Kidney tubule cell (primary cell): Measurements from ENCODE around the gene PMIS2.
A peak's percentile ranks its signal among the peaks of the same experiment; 100 is the strongest.

Experiments
- DNase-seq: peaks from one replicate; pipeline ENCODE4 v3.0.0-alpha.2; 2018; ENCODE audit warnings: low spot score

Gene PMIS2

DNA sequence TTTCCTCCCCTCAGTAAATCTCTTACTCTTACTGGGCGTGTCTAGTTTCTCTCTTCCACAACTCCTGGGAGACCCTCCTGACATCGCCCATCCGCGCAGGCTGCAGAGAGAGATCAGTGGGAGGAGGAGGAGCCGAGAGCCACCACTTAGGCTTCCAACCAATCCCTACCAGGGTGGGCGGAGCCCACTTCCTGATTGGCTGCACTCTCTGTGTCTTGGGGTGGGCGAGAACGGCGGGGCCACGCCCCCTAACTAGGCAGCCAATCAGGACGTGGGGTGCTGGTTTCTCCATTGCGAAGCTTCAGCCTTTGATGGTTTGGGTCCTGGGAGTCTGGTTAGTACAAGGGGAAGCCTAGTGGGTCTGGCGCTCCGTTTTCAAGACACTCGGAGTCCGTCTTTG, at the start of gene PMIS2:
TSS of gene PMIS2 (plus strand) at position 326 of the 400 bp plus-strand sequence. CDS start 87 bp downstream, outside the sequence.
- DNase-seq, result no peak

DNA sequence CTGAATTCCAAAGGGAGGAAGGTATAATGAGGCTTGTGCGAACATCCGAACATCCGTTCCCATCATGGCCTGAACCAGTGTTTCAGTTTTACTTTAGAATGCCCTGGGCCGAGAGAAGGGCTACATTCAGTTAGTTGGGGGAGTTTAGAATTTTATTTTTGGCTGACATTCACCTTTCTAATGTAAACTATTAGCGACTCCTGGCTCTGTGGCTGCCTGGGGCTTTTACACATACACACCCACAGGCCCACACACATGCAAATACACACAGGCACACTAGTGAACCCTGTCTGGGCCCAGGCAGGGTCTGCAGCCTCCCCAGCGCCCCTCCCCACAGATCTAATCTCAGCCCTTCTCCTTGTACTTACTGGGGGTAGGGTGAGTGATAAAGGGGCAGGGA, 46.7 kb upstream of the PMIS2 start:
- no peak for DNase-seq

DNA sequence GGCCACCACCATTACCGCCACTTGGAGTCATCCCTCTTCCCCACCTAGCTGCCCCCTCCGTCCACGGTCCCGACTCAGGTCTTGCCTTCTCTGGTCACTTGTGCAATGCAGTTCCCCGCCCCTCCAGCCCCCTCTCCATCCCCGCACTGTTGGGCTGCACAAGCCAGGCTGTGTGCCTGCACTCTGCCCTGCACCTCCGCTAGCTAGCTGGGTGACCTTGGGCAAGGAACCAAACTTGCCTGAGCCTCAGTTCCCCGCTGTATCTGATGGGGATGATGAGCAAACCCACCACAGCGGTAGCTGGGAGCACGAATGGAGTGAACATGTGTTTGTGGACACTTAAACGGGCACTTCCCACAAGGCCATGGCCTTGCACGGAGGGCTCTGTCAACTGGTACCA, 46.1 kb upstream of the PMIS2 start:
- no peak for DNase-seq

DNA sequence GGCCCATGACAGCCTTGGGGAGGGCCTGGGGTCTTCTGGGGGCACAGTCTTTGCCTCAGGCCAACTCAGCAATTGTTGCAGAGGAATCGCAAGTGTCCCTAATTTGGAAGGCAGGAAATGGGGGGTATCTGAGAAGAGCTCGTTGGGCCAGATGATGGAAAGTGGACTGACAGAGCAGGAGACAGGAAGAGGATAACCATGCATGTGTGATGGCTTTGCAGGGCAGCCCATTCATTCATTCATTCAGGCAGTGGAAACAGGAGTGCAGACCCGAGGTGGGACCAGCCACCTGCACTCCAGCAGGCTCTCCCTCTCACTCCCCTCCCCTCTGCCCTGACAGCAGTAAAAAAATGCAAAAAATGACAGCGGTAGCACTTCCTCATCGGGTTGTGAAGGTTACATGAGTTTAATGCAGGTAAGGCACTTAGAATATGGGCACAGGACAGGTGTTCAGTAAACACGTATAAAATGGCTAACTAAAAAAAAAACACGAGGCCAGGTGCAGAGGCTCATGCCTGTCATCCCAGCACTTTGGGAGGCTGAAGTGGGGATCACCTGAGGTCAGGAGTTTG, 45.5 kb upstream of the PMIS2 start:
- no peak for DNase-seq

DNA sequence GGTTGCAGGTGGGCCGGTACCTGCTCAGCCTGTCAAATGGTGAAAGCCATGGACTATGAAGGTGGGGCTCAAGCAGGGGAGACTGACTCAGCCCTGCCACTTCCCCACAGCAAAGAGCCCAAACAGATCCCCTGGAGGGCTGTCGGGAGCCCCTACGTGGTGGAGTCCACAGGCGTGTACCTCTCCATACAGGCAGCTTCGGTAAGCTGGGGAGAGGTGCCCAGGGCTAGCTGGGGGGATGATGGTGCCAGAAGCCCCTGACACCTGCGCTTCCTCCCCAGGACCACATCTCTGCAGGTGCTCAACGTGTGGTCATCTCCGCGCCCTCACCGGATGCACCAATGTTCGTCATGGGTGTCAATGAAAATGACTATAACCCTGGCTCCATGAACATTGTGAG, 43.8 kb upstream of the PMIS2 start:
- no peak for DNase-seq

DNA sequence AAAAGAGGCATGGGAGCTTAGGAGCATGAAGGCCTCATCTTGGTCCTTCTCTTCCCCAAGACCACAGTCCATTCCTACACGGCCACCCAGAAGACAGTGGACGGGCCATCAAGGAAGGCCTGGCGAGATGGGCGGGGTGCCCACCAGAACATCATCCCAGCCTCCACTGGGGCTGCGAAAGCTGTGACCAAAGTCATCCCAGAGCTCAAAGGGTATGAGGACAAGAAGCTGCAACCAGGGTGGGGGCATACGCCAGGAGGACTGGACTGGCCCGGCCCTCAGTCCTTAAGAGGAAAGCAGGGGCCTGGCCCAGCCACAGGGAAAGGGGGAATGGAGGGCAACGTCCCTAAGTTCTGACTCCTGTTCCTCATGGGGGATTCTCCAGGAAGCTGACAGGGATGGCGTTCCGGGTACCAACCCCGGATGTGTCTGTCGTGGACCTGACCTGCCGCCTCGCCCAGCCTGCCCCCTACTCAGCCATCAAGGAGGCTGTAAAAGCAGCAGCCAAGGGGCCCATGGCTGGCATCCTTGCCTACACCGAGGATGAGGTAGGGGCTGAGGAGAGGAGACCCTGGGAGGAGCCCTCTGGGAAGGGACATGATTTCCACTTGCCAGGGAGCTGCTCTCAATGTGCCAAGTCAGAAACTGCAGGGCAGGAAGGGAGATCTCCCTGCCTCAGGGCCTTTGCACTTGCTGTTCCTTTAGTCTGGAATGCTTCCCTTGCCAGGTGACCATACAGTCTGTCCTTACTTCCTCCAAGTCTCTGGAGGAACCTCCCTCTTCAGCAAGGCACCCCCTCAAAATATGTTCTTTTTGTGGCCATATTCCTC, 42.5 kb upstream of the PMIS2 start:
- no peak for DNase-seq

DNA sequence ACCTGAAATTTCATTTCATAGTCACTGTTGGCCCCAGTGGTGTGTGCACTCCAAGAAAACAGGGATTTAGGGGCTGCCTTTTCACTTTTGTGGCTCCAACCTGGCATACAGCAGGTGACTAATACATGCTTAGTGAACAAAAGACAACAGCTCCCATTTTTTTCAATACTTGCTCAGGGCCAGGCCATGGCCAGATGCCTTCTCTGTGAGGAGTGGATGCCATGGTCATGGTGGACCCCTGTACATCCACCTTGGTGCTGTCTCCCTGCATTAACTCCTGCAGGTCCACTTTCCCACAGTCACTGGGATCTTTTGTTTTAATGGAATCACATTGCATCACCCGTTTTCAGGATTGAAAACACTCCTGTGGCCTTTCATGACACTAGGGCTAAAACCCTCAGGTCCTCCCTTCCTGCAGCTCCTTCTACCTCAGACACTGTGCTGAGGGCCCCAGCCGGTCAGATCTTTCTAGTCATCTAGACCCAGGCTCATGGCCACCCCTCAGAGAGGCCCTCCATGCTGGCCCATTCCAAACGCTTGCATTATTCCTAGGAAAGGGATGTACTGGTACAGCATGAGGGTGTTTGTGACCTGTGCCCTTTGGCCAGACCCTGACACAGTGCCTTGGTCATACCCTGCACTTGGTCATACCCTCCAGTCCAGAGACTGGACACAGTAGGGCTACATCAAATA, 41.7 kb upstream of the PMIS2 start:
- DNase-seq, result no peak

DNA sequence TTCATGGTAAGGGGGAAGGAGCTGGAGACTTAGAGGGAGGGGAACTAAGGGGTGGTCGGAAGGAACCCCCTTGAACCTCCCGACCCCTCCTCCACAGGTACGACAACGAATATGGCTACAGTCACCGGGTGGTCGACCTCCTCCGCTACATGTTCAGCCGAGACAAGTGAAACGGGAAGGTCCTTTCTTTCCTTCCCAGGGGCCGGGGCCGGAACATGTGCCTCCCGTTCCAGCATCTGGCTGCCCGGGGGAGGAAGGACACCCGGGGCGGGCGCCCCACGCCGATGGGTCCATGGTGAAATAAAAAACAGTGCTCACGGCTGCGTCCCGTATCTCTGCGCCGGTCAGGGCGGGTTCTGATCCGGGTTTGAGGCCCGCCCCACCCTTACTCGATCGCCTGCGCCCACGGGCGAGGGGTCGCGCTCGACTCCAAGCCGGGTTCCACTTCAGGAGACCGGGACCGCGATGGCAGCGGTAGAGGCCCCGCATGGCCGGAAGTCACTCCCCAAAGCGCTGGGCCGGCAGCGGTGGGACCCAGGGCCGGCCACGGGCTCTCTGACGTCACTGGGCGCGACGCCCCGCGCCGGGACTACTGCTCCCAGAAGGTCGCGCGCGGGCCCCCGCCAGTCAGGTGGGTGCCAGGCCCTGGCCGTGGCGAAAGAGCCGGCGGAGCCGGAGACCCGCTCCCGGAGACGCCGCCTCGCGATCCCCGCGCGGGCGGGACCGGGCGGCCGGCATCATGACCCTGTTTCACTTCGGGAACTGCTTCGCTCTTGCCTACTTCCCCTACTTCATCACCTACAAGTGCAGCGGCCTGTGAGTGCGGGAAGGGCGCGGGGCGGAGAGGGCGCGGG, 40.7 kb upstream of the PMIS2 start, which contains the start of gene TMEM147:
TSS of gene TMEM147 (plus strand) at position 626 of the 854 bp plus-strand sequence. CDS start at position 740, 114 bp downstream.
- peak; percentile 88 for DNase-seq

DNA sequence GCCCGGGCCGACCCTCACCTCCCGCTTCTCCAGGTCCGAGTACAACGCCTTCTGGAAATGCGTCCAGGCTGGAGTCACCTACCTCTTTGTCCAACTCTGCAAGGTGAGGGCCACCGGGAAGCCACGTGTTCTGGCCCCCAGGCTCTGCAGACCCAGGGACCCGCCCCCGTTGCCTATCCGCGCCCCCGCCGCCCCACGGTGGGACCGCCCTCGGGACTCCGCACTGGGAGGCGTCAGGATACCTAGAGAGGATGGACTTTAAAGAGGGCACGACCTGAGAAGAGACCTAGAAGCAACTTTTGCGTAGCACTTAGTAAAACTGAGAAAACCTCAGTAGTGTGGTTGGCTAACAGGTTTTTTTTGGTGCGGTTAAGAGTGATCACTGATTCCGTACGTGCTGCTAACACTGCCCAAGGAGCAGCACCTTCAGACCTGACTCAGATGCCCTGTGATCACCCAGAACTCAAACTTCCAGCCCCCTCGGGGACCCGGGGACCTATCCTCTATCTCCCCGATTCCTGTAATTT, 40.1 kb upstream of the PMIS2 start:
- peak; percentile 50 for DNase-seq

DNA sequence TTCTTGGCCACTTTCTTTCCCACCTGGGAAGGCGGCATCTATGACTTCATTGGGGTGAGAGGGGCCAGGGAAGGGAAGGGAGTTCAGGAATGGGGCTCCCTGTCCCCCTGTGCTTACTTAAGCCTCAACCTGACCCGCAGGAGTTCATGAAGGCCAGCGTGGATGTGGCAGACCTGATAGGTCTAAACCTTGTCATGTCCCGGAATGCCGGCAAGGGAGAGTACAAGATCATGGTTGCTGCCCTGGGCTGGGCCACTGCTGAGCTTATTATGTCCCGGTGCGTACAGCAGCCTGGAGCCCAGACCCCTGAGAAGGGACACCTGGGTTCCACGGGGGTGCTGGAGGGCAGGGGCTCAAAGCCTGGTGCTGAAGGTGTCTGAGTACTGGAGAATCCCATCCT, 39.4 kb upstream of the PMIS2 start:
- DNase-seq, result no peak

DNA sequence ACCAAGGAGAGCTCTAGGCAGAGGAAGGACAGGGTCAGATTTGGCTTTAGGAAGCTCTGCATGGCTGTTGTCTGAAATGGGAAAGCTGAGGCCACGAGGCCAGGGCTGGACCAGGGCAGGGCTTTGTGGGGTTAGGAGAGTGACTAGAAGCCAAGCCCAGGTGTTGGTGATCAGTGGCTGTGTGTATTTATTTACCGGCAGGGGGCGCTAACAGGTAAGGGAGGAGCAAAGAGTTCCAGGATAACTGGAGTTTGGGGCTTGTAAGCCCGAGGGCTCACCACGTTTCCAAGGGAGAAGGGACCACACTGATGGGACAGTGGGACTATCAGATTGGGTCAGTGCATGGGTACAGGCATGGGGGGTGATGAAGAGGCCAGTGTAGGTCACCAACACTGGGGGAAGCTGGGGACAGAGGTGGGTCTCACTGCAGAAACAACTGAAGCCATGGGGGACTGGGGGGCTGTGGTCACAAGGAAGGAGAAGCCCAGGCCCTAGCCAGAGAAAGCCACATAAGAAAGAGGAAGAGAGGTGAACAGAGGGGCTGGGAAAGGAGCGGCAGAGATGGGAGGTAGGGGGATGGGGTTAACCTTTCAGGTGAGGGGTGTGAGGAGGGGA, 36.7 kb upstream of the PMIS2 start:
- DNase-seq, result peak; percentile 80

DNA sequence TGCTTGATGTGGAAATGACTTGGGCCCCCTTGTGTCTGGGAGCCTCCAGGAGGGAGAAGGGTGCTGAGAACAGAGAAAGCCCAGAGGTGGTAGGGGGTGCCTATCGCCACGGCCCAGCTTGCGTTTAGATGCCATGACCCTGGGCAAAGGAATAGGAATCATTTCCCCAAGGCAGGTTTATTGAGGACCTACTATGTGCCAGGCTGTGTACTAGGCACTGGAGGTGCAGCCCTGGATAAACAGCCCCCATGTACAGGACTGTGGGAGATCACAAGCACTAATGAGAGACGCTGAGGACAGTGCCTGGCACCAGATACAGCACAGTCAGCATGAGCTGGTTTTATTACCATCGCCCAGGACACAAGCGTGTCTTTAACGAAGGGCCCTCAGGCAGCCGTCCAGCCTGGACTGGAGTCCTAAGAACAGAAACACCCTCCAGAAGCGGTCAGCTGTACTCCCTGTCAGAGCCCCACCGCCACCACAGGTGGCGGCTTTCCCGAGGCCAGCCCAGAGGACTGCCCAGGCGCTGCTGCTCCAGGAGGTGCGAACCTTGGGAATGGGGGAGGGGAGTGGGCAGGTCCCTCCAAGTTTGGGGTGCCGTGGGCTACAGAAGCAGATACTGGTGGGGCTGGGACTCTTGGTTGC, 36.0 kb upstream of the PMIS2 start:
- no peak for DNase-seq

DNA sequence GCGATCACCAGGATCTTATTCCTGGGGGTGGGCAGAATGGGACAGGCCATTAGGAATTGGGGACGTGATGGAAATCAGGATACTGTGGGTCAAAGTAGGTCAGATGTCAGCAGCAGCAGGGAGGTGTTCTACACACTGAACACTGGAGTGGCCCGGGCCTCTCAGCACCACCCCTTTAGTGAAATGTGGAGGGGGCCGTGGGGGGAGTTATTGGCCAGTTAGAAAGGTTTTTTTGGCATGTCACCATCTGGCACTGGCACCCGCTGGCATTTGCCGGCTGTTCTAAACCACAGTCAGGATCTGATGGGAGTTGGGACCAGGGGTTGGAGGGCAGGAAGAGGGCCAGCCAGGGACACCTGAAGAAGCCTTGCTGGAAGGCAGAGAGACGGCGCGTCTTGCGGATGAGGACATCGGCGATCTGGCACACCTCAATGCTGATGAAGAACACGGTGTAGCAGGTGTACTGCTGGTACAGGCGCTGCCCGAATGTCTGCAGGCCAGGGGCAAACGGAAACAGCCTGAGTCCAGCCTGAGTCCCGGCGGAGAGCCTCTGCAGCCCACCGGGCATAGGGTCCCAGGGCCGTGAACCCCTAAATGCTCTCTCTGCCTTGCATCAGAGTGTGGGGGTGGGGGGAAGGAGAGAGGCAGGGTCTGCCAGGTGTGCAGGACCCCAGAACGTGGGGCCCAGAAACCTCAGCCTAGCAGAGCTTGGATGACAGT, 34.7 kb upstream of the PMIS2 start:
- no peak for DNase-seq

DNA sequence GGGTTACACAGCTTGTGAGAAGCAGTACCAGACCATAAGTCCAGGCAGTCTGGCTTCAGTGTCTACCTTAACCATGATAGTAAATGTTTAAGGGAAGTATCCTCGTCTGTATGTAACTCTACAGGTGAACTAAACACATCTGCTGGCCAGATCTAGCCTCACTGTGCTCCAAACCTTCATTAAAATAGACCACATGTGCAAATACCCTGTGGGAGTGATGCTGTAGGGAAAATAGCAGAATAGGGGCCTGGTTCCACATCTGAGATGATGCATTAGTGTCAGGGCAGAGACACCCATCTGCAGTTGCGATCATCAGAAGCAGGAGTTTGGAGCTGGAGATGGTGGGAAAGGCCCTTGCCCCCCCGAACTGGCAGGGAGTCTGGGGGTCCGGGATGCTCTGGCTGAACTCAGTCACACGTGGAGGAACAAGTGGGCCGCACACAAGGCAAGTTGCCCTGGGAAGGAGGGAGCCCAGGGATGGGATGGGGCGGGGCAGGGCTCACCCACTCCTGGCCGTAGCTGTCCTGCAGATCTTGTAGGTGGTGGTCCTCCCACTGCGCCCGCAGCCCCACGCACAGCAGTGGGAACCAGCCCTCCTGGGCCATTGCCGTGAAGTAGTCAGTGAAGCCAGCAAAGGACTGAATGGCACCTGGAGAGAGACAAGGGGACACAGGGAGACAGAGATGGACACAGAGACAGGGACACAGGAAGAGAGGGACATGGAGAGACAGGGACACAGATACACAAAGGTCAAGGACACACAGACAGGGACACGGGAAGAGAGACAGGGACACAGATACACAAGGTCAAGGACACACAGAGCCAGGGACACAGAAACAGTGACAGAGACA, 33.2 kb upstream of the PMIS2 start:
- no peak for DNase-seq

DNA sequence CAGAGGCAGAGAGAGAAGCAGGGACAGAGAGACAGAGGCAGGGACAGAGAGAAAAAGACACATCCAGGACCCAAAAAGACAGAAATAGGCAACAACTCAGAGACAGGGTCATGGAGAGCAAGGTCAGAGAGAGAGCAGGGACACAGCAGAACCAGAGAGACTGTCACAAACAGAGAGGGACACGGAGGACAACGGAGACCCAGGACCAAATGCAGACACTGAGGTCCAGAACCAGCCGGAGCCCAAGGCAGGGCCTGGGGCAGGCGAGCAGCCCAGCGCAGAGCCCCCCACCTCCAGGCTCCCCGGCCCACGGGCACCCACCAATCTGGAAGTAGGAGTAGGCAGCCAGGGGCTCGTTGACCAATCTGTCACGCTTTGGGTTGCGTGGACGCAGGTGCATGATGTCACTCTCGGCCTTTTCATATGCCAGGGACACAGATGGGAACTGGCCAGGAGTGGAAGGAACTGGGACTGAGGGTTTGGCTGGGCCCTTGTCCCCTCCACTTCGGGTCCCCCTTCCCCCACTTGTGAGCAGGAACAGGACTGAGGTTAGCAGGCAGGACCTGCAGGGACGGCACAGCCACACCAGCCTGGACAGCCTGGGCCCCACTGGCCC, 32.5 kb upstream of the PMIS2 start:
- DNase-seq, result no peak

DNA sequence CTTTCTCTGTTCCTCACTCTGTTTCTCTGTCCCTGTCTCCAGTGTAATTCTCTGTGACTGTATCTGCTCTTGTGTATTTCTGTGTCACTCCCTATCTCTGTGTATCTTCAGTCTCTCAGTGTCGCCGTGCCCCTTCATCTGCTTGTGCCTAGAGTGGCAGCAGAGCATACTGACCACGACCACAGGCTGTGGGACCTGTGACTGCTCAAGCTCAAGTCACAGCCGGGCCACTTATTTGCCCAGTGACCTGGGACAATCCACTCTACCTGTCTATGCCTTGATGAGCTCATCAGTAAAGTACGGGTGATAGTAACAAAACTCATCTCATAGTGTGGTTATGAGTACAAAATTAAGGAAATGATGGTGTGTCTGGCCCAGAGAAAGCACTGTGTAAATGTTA, 31.9 kb upstream of the PMIS2 start:
- no peak for DNase-seq

DNA sequence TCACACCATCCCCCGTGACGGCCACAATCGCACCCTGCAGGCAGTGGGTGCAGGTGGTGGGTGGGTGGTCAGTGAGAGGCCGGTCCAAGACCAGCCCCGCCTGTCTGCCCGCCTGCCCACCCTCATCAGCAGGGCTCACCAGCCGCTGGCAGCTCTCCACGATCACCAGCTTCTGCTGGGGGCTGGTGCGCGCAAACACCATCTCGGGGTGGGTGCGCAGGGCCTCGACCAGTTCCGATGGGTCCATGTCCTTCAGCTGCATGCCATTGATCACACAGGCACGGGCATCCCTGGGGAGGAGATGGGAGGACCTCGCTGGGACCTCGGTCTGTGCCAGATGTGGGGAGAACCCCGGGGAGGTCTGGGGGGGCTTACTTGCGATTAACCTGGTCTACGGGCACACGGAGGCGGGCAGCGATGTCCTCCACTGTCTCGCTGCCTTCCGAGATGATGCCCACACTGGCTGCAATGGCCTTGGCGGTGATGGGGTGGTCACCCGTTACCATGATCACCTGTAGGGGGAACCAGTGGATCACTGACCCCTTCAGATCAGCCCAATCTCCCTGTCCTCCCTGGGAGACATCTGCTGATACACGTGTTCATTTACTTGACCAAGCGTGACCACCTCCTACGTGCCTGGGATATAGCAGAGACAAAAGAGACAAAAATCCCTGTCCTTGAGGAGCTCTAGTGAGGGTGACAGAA, 30.5 kb upstream of the PMIS2 start:
- DNase-seq, result peak; percentile 64

DNA sequence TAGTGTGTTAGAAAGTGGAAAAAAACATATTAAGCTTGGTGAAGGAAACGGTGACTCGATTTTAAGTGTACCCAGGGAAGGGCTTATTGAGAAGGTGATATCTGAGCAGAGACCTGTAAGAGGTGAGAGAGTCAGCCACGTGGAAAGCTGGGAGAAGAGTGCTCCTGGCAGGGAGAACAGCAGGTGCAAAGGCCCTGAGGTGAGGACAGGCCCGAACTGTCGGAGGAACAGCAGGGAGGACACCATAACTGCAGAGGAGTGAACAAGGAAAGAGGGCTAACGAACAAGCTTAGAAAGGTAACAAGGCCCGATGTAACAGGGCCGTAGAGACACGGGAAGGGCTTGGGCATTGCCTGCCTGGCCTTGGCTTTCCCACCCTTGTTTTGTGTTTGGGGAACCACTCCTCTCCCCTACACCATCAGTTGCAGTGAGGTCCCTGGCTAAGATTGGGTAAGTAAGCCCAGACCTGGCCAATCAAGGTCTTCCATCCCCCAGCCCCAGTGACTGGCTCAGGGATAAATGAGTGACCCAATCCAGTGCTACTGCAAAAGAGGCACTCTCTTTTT, 29.9 kb upstream of the PMIS2 start:
- no peak for DNase-seq
